Ascending aorta (tissue), 2 donors: ENCODE measurements around the gene SCAF1. TPM values are rescaled to one million over a fixed set of nuclear protein-coding genes. Genes with fewer than 3 reads are reported as not detected.
A peak's percentile ranks its signal among the peaks of the same experiment; 100 is the strongest.

Experiments
- DNase-seq, 2 donors: peaks; one replicate each; pipeline ENCODE4 v3.0.0-alpha.2; 2019; ENCODE audit warnings: low spot score in 2 of 2
- H3K27ac ChIP-seq, 2 donors: fragments of 200-600 bp; sonication (generic); one replicate each; pipeline ENCODE4 v1.5.1; 2016 to 2017; ENCODE audit warnings: mild to moderate bottlenecking in 1 of 2
- H3K27me3 ChIP-seq: fragments of 200-600 bp; sonication (generic); one replicate; pipeline ENCODE4 v1.5.1; 2017
- H3K36me3 ChIP-seq, 2 donors: fragments of 200-600 bp; sonication (generic); one replicate each; pipeline ENCODE4 v1.5.1; 2016
- H3K4me1 ChIP-seq, 2 donors: fragments of 200-600 bp; sonication (generic); one replicate each; pipeline ENCODE4 v1.5.1; 2016 to 2017; ENCODE audit warnings: mild to moderate bottlenecking in 1 of 2
- H3K4me3 ChIP-seq, 2 donors: fragments of 200-600 bp; sonication (generic); one replicate each; pipeline ENCODE4 v1.5.1; 2016 to 2017; ENCODE audit warnings: mild to moderate bottlenecking in 1 of 2
- H3K9me3 ChIP-seq, 2 donors: fragments of 200-600 bp; sonication (generic); one replicate each; pipeline ENCODE4 v1.5.1; 2016
- intact Hi-C: fragments of 100-400 bp; cut with DNase I; formaldehyde crosslinking; loops from one replicate; pipeline ENCODE4 v1.15.1; 2023
- total RNA-seq: library from RNA; depleted of rRNA; stranded (reverse); fragments of >200 nt; gene quantifications from one replicate; pipeline ENCODE4 v1.1.0, GENCODE V29; 2016
- TF ChIP-seq, protein P1 (sequence below), 3 experiments: fragments of 200-600 bp in 2 of 3; fragments of 450-650 bp in 1 of 3; sonication (generic) in 2 of 3; IDR thresholded peaks; one replicate each; pipeline ENCODE4 v1.5.1; 2016 to 2019; ENCODE audit warnings: antibody characterized with exemption in 3 of 3, mild to moderate bottlenecking in 1 of 3, moderate library complexity in 1 of 3

The SCAF1 gene
- total RNA-seq, 1 donor from 2014 or later, result 72.2 TPM

DNA sequence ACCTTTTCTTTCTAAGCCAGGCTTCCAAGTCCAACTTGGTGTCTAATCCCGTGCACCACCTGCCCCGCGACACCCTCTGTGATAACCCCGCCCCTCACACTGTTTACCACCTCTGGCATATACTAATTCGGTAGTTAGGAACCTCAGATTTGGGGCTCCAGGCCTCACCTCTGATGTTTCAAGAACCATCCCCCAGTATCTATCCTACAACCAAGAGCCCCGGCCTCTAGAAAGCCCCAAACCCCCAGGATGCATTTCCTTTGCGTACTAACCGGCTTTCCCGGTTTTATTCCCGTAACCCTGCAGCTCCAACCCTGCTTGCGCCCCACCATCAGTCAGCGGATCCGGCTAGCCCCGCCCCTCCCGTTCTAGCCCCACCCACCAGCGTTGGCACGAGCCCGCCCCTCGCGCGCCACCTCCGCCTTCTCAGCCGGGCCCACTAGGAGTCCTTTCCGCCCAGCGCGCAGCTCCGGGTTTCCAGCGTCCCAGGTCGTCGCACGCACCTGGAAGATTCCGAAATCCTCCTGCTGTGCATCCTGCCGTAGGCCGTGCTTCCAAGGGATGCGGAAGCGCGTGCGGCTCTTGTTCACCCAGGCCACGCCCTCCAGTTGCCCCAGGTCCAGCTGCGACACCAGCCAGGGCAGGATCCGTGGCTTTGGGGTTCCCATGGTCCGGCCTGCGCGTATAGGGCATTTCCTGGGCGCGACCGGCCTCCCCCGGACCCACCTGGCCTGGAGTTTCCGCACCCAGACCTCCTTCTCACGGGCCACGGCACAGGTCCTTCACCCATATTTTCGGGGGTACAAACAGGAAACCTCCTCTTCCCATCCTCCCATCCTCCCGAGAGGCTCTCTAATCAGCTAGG lies 22.4 kb downstream of the SCAF1 start:
- no peaks in the 10 kb centered on the region for H3K9me3 ChIP-seq
- H3K27ac ChIP-seq, result peak overlapping the region; percentile 87 to 89
- TF ChIP-seq, protein P1, sequence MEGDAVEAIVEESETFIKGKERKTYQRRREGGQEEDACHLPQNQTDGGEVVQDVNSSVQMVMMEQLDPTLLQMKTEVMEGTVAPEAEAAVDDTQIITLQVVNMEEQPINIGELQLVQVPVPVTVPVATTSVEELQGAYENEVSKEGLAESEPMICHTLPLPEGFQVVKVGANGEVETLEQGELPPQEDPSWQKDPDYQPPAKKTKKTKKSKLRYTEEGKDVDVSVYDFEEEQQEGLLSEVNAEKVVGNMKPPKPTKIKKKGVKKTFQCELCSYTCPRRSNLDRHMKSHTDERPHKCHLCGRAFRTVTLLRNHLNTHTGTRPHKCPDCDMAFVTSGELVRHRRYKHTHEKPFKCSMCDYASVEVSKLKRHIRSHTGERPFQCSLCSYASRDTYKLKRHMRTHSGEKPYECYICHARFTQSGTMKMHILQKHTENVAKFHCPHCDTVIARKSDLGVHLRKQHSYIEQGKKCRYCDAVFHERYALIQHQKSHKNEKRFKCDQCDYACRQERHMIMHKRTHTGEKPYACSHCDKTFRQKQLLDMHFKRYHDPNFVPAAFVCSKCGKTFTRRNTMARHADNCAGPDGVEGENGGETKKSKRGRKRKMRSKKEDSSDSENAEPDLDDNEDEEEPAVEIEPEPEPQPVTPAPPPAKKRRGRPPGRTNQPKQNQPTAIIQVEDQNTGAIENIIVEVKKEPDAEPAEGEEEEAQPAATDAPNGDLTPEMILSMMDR (IDR thresholded peaks at IDR 0.05), result peak; percentile 12 to 33 (median 26)
- H3K36me3 ChIP-seq, result peaks cover 32 to 37% of the 10 kb centered on the region in 2 donors
- intact Hi-C loops, result loop anchor here (1.0 kb wide), 3 partner anchors 12 to 74 kb away; partner anchors contain the start of gene SCAF1
- H3K4me1 ChIP-seq, result peaks cover 0 to 18% of the 10 kb centered on the region in 2 donors
- no peaks in the 10 kb centered on the region for H3K27me3 ChIP-seq
- peak in 1 of 2 donors; percentile 94 for DNase-seq
- peak overlapping the region; percentile 83 for H3K4me3 ChIP-seq

DNA sequence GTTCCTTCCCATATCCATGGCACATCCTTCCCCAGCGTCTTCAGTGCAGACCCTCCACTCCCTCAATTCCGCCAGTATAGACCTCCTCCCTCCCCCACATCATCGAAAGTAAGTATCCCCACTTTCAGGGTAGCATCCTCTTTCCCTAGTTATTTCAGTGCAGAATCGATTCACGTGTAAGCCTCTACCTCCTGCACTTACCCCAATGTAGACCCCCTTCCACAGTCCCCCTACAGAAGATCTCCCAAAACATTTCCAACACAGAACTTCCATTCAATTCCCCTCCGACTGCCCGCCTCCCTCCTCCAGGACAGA lies 23.0 kb downstream of the SCAF1 start:
- no peak for DNase-seq
- peaks cover 0 to 18% of the 10 kb centered on the region in 2 donors for H3K4me1 ChIP-seq
- no peaks in the 10 kb centered on the region for H3K9me3 ChIP-seq
- peak overlapping the region; percentile 83 for H3K4me3 ChIP-seq
- intact Hi-C loops, result loop anchor here (1.0 kb wide), 1 partner anchor 11 kb away; no protein-coding TSS in a partner anchor
- H3K36me3 ChIP-seq, result peaks cover 28 to 31% of the 10 kb centered on the region in 2 donors
- H3K27ac ChIP-seq, result peak overlapping the region; percentile 87 to 89
- H3K27me3 ChIP-seq, result no peaks in the 10 kb centered on the region
- TF ChIP-seq, protein P1 (IDR thresholded peaks at IDR 0.05), result no peak

DNA sequence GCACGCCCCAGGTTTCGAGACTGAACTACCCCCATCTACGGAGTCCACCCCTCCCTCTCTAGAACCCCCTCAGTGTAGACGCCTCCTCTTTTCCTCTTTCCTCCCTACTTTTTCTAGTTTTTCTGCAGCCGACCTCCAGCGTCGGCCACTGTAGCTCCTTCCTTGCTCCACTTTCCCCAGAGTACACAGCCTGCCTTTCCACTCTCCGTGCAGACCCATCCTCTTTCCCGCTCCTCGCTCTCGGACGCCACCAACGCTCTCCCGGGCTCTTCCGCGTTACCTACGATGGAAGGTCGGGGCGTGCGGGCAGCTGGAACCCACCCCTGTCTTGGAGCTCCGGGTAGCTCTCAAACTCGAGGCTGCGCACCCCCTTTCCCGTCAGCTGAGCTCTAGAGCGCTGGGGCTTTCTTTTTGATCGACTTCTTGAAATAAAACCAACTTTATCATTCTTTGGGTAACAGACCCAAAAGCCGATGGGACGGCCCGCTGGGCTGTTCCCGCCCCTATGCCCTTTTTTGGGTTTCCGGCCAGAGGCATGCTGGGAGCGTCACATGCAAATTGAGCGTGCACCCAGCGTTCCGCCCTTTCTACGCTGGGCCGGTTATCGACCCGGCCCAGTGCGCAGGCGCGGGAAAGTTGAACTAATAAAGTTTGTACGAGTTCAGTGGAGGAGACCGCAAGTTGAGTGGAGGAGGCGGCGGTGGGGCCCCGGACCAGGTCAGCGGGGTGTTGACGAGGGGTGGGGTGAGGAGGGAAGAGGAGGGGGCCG lies 23.5 kb downstream of the SCAF1 start, which contains the start of the genes BCL2L12 and IRF3:
BCL2L12 (plus strand) TSS at position 583 of the 769 bp plus-strand sequence. CDS start 760 bp downstream, outside the sequence.
IRF3 (minus strand) TSS at position 507 of the 769 bp plus-strand sequence. CDS start 1,019 bp downstream, outside the sequence.
- peaks cover 0 to 18% of the 10 kb centered on the region in 2 donors for H3K4me1 ChIP-seq
- peaks cover 23 to 27% of the 10 kb centered on the region in 2 donors for H3K36me3 ChIP-seq
- peak within 1 kb of the TSS; percentile 83 for H3K4me3 ChIP-seq
- TF ChIP-seq, protein P1 (IDR thresholded peaks at IDR 0.05), result no peak
- intact Hi-C loops, result loop anchor here (1.0 kb wide), 1 partner anchor 11 kb away; no protein-coding TSS in a partner anchor
- H3K27me3 ChIP-seq, result no peaks in the 10 kb centered on the region
- H3K9me3 ChIP-seq, result no peaks in the 10 kb centered on the region
- peak within 1 kb of the TSS; percentile 87 to 89 for H3K27ac ChIP-seq
- peak; percentile 88 to 98 for DNase-seq

DNA sequence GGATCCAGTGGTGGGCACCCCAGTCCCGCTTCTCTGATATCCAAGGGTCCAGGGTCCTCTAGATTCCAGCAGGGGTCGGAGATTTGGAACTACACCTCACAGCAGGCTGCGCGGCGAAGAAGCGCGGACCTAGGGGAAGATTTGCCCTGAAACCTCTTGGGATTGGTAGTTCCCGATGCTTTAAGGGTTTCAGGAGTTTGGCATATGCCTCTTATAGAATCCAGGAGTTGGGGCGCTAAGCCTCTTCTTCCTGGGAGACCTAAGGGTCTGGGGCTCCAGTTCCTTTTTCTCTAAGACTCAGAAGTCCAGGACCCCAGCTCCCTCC lies 24.1 kb downstream of the SCAF1 start:
- intact Hi-C loops, result no loop called here
- Histone ChIP-seq H3K4me1 (peaks cover 0 to 18% of the 10 kb centered on the region in 2 donors), H3K27me3 (no peaks in the 10 kb centered on the region), H3K4me3 (peak overlapping the region; percentile 83), H3K9me3 (no peaks in the 10 kb centered on the region), H3K36me3 (peaks cover 18 to 22% of the 10 kb centered on the region in 2 donors), H3K27ac (peak overlapping the region; percentile 87 to 89)
- TF ChIP-seq, protein P1 (IDR thresholded peaks at IDR 0.05), result no peak
- DNase-seq, result no peak

DNA sequence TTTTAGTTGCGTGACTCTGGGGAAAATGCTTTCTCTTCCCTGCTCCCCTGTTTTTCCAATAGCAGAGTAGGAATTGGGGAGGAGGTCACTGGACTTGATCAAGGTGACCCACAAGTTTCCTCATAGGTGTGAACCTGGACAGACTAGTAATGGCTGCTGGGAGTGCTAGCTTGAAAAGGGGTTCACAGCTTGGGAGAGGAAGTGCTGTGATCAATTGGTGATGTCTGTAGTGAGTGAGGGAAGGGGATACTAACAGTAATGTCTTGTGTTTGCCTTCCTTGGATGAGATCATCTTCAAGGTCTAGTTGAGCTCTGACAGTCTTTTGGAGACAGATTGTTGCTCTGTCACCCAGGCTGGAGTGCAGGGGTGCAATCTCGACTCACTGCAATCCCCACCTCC lies 25.5 kb downstream of the SCAF1 start:
- Histone ChIP-seq H3K4me3 (no peak overlapping the region), H3K27ac (no peak overlapping the region), H3K9me3 (no peaks in the 10 kb centered on the region), H3K27me3 (no peaks in the 10 kb centered on the region), H3K4me1 (peaks cover 0 to 21% of the 10 kb centered on the region in 2 donors), H3K36me3 (peaks cover 4 to 8% of the 10 kb centered on the region in 2 donors)
- intact Hi-C loops, result no loop called here
- TF ChIP-seq, protein P1 (IDR thresholded peaks at IDR 0.05), result no peak
- DNase-seq, result no peak
